Endodermal cell (in vitro differentiated cells): ENCODE results near the gene RABGAP1L. TPM values are rescaled to one million over a fixed set of nuclear protein-coding genes. Genes with fewer than 3 reads are reported as not detected.

Experiments used
- DNase-seq: peaks from one replicate; pipeline ENCODE4 v3.0.0-alpha.2; 2017
- H3K27ac ChIP-seq: 2 replicates; pipeline ENCODE4 v1.5.1; 2013; ENCODE audit warnings: mild to moderate bottlenecking, low read depth, low read length, moderate library complexity
- H3K27me3 ChIP-seq: 2 replicates; pipeline ENCODE4 v1.6.1; 2013; ENCODE audit warnings: mild to moderate bottlenecking, low read length, moderate library complexity; ENCODE audit not compliant: insufficient read depth, control insufficient read depth, poor library complexity, severe bottlenecking
- H3K36me3 ChIP-seq: 2 replicates; pipeline ENCODE4 v1.7.0; 2013; ENCODE audit warnings: mild to moderate bottlenecking, low read length, moderate library complexity; ENCODE audit not compliant: control insufficient read depth, insufficient read depth
- H3K4me1 ChIP-seq: one replicate; pipeline ENCODE4 v1.7.0; 2013; ENCODE audit warnings: low read length; ENCODE audit not compliant: control insufficient read depth, insufficient read depth
- H3K4me3 ChIP-seq: 2 replicates; pipeline ENCODE4 v1.5.1; 2013; ENCODE audit warnings: mild to moderate bottlenecking, low read length, moderate library complexity
- H3K9ac ChIP-seq: 2 replicates; pipeline ENCODE4 v1.6.1; 2013; ENCODE audit warnings: mild to moderate bottlenecking, low read length, moderate library complexity; ENCODE audit not compliant: poor library complexity, severe bottlenecking; ENCODE audit errors: extremely low read depth
- H3K9me3 ChIP-seq: 2 replicates; pipeline ENCODE4 v1.6.1; 2013; ENCODE audit warnings: mild to moderate bottlenecking, low read length, moderate library complexity; ENCODE audit not compliant: control insufficient read depth
- H3K27ac Mint-ChIP-seq: 2 replicates; pipeline ENCODE4 v1.8.0; 2020; ENCODE audit warnings: mixed read lengths
- H3K27me3 Mint-ChIP-seq: 2 replicates; pipeline ENCODE4 v1.8.0; 2021; ENCODE audit warnings: mild to moderate bottlenecking, mixed read lengths; ENCODE audit not compliant: insufficient read depth
- H3K36me3 Mint-ChIP-seq: 2 replicates; pipeline ENCODE4 v1.8.0; 2020; ENCODE audit warnings: low read depth, mixed read lengths
- H3K4me1 Mint-ChIP-seq: 2 replicates; pipeline ENCODE4 v1.8.0; 2020; ENCODE audit warnings: mixed read lengths
- H3K4me3 Mint-ChIP-seq: 2 replicates; pipeline ENCODE4 v1.8.0; 2020; ENCODE audit warnings: mild to moderate bottlenecking, moderate library complexity, mixed read lengths
- H3K9me3 Mint-ChIP-seq: 2 replicates; pipeline ENCODE4 v1.8.0; 2020; ENCODE audit warnings: mild to moderate bottlenecking, mixed read lengths
- WGBS, 2 experiments: methylation state at CpG; one replicate each; pipeline versions ENCODE4 v1.1.5 to v1.1.7; 2013; ENCODE audit warnings: missing lambda C conversion rate in 2 of 2, mixed read lengths in 1 of 2; ENCODE audit not compliant: insufficient coverage in 1 of 2, insufficient read length in 1 of 2; 5-methylcytosine and 5-hydroxymethylcytosine counted together
- total RNA-seq, 2 donors: library from RNA; stranded (reverse); fragmentation: NEBNext Ultra II Directional in 1 of 2; extraction: Animal tissue kit (Norgen Biotek cat#: 25700) in 1 of 2; gene quantifications; 2 replicates in 1 of 2; 3 replicates in 1 of 2; pipeline ENCODE4 v1.2.1, GENCODE V29; 2021
- TF ChIP-seq, protein P1 (sequence below): fragments of 200-600 bp; sonication (generic); conservative IDR thresholded peaks from 2 replicates; pipeline ENCODE4 v1.5.0; 2021; ENCODE audit warnings: antibody characterized with exemption, mild to moderate bottlenecking

The RABGAP1L gene
- total RNA-seq, 2 donors from 2014 or later, result 32.5 to 36.9 TPM

GRCh38 chr1:174818014-174818616 is 658.8 kb downstream of the RABGAP1L start:
- 76 to 81% methylated on average over 3 of the region's 4 CpGs for WGBS, 2 experiments

GRCh38 chr1:174818951-174819350 is 659.6 kb downstream of the RABGAP1L start:
- 96 to 100% methylated on average over 1 of the region's 1 CpG for WGBS, 2 experiments
- H3K9me3 Mint-ChIP-seq, result no peaks in the 10 kb centered on the region
- H3K36me3 ChIP-seq, result no peaks in the 10 kb centered on the region

More at GRCh38 chr1:174818014-174818616, 658.8 kb downstream of the RABGAP1L start:
- TF ChIP-seq, protein P1, sequence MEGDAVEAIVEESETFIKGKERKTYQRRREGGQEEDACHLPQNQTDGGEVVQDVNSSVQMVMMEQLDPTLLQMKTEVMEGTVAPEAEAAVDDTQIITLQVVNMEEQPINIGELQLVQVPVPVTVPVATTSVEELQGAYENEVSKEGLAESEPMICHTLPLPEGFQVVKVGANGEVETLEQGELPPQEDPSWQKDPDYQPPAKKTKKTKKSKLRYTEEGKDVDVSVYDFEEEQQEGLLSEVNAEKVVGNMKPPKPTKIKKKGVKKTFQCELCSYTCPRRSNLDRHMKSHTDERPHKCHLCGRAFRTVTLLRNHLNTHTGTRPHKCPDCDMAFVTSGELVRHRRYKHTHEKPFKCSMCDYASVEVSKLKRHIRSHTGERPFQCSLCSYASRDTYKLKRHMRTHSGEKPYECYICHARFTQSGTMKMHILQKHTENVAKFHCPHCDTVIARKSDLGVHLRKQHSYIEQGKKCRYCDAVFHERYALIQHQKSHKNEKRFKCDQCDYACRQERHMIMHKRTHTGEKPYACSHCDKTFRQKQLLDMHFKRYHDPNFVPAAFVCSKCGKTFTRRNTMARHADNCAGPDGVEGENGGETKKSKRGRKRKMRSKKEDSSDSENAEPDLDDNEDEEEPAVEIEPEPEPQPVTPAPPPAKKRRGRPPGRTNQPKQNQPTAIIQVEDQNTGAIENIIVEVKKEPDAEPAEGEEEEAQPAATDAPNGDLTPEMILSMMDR, result no peak
- Histone ChIP-seq H3K9ac (no peak overlapping the region), H3K9me3 (no peaks in the 10 kb centered on the region), H3K36me3 (no peaks in the 10 kb centered on the region), H3K27me3 (no peaks in the 10 kb centered on the region), H3K4me1 (peaks cover 4% of the 10 kb centered on the region), H3K27ac (no peak overlapping the region), H3K4me3 (no peak overlapping the region)
- no peak overlapping the region for H3K4me3 Mint-ChIP-seq
- no peak for DNase-seq
- peaks cover 13% of the 10 kb centered on the region for H3K4me1 Mint-ChIP-seq
- H3K36me3 Mint-ChIP-seq, result no peaks in the 10 kb centered on the region
- H3K27me3 Mint-ChIP-seq, result no peaks in the 10 kb centered on the region
- no peaks in the 10 kb centered on the region for H3K9me3 Mint-ChIP-seq
- no peak overlapping the region for H3K27ac Mint-ChIP-seq

GRCh38 chr1:174819596-174819995 is 660.3 kb downstream of the RABGAP1L start:
- no peaks in the 10 kb centered on the region for H3K27me3 ChIP-seq
- no peaks in the 10 kb centered on the region for H3K36me3 ChIP-seq
- TF ChIP-seq, protein P1, result no peak
- H3K27ac Mint-ChIP-seq, result no peak overlapping the region
- no peak overlapping the region for H3K27ac ChIP-seq
- no peak overlapping the region for H3K4me3 Mint-ChIP-seq
- peaks cover 10% of the 10 kb centered on the region for H3K4me1 Mint-ChIP-seq
- H3K4me1 ChIP-seq, result peaks cover 2% of the 10 kb centered on the region
- no peak for DNase-seq
- H3K4me3 ChIP-seq, result no peak overlapping the region
- no peaks in the 10 kb centered on the region for H3K9me3 ChIP-seq
- no peaks in the 10 kb centered on the region for H3K36me3 Mint-ChIP-seq
- H3K9ac ChIP-seq, result no peak overlapping the region
- H3K9me3 Mint-ChIP-seq, result no peaks in the 10 kb centered on the region
- H3K27me3 Mint-ChIP-seq, result no peaks in the 10 kb centered on the region

More at GRCh38 chr1:174818951-174819350, 659.6 kb downstream of the RABGAP1L start:
- no peak for DNase-seq
- TF ChIP-seq, protein P1, result no peak
- Histone ChIP-seq H3K27ac (no peak overlapping the region), H3K4me1 (peaks cover 2% of the 10 kb centered on the region), H3K4me3 (no peak overlapping the region), H3K9ac (no peak overlapping the region), H3K9me3 (no peaks in the 10 kb centered on the region), H3K27me3 (no peaks in the 10 kb centered on the region)
- no peak overlapping the region for H3K27ac Mint-ChIP-seq
- no peak overlapping the region for H3K4me3 Mint-ChIP-seq
- H3K36me3 Mint-ChIP-seq, result no peaks in the 10 kb centered on the region
- H3K27me3 Mint-ChIP-seq, result no peaks in the 10 kb centered on the region
- H3K4me1 Mint-ChIP-seq, result peaks cover 10% of the 10 kb centered on the region
